GM21367 (cell line): Measurements from ENCODE around the gene SH2D1B.

Experiments
- ATAC-seq: cut with Tn5 transposase; IDR thresholded peaks from one replicate; pipeline ENCODE4 v1.9.1; 2021; ENCODE audit not compliant: unreplicated experiment

SH2D1B gene

GRCh38 chr1:162400790-162401355 is 11.1 kb downstream of the SH2D1B start:
- no peak for ATAC-seq

- no peak for ATAC-seq
Measured at GRCh38 chr1:162398999-162399580, 12.8 kb downstream of the SH2D1B start.

GRCh38 chr1:162397943-162398560 is 13.9 kb downstream of the SH2D1B start:
- ATAC-seq: no peak

GRCh38 chr1:162397039-162397448 is 14.9 kb downstream of the SH2D1B start:
- no peak for ATAC-seq

GRCh38 chr1:162396201-162396906 is 15.6 kb downstream of the SH2D1B start:
- ATAC-seq: no peak

GRCh38 chr1:162391790-162392563 is 20.0 kb downstream of the SH2D1B start:
- no peak for ATAC-seq

- ATAC-seq: no peak
Measured at GRCh38 chr1:162390396-162391185, 21.3 kb downstream of the SH2D1B start.

- no peak for ATAC-seq
Measured at GRCh38 chr1:162389971-162390370, 22.0 kb downstream of the SH2D1B start.

- ATAC-seq: no peak
Measured at GRCh38 chr1:162389021-162389818, 22.7 kb downstream of the SH2D1B start.

- no peak for ATAC-seq
Measured at GRCh38 chr1:162388615-162389014, 23.3 kb downstream of the SH2D1B start.

- no peak for ATAC-seq
Measured at GRCh38 chr1:162388083-162388594, 23.8 kb downstream of the SH2D1B start.

- no peak for ATAC-seq
Measured at GRCh38 chr1:162387226-162388082, 24.5 kb downstream of the SH2D1B start.

- no peak for ATAC-seq
Measured at GRCh38 chr1:162386292-162387225, 25.4 kb downstream of the SH2D1B start.

- ATAC-seq: no peak
Measured at GRCh38 chr1:162385702-162386101, 26.2 kb downstream of the SH2D1B start.

GRCh38 chr1:162385280-162385623 is 26.7 kb downstream of the SH2D1B start:
- no peak for ATAC-seq

- no peak for ATAC-seq
Measured at GRCh38 chr1:162384601-162385279, 27.2 kb downstream of the SH2D1B start.

GRCh38 chr1:162384116-162384515 is 27.8 kb downstream of the SH2D1B start:
- no peak for ATAC-seq
